HG02981 (cell line): Measurements from ENCODE around the gene SPON2.

Source experiments
- ATAC-seq: cut with Tn5 transposase; IDR thresholded peaks from one replicate; pipeline ENCODE4 v1.9.1; 2021; ENCODE audit warnings: mild to moderate bottlenecking, moderate library complexity; ENCODE audit not compliant: unreplicated experiment

The SPON2 gene

GRCh38 chr4:1195109-1195671 lies 22.8 kb upstream of the SPON2 start:
- ATAC-seq, result no peak

DNA sequence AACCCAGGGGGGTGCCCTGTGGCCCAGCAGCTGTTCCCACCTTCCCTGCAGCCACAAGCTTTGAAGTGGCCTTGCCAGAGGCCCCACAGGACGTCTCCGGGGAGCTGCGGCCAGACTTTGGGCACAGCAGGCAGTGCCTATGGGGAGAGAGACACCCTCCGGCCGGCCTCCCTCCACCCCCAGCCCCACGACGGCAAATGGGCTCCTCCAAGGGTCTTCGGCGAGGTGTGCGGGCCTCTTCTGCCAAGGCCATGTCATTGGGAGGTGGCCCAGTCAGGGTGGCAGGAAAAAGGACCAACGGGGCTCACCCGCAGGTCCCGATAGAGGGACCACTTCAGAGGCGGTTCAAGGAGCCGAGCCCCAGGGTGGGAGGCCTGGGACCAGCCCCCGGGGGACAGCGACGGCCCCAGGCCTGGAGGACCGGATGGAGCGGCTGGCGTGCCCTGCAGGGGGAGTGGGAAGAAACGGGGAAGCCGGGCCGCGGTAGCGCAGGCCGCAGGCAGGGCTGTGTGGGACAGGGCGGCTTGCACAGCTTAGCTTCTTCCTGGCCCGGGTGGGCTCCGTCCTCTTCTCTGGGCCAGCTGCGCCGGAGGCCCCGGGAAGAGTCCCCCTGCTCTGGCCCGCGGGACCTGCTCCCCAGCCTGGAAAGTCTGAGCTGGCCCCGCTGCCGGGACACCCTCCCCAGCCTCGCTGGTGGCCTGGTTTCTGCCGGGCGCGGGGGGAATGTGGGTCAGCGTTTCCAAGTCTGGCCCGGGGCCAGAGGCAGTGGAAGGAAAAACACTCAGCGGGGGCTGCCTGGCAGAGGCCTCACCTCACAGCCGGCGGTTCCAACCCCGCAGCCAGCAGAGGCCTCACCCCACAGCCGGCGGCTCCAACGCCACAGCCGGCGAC lies 21.9 kb upstream of the SPON2 start:
- no peak for ATAC-seq

GRCh38 chr4:1193206-1194009 lies 21.0 kb upstream of the SPON2 start:
- no peak for ATAC-seq

DNA sequence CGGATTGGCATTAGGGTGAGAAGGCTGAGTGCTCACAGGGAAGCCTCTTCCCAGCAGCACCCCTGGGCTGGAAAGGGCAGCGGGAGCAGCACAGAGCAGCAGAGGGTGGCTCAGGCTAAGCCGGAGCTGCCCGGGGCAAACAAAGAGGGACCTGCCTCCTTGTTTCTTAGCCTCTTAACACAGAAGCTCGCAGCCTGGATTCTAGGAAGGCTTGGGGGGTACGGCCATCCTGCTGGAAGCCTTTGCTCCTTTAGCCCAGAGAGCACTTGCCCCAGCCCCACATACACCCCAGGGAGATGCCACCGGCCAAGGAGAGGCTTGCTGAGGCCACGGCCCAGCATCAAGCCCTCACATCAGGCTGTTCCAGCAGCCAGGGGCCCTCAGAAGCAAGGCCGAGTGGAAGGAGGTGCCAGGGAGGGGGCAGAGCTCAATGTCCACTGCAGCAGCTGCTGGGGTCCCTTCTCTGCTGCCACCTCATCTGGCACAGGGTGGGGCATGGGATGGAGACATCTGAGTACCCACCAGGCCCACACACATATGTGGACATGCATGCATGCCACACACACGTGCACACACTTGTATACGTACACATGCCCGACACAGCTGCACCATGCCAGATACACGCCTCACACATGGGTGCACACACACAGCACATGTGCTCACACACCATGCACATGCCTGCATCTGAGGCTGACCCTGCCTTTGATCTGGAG lies 20.3 kb upstream of the SPON2 start:
- no peak for ATAC-seq

- ATAC-seq, result no peak
These were observed 19.7 kb upstream of the SPON2 start for GRCh38 chr4:1192091-1192492.

GRCh38 chr4:1191621-1192020 lies 19.2 kb upstream of the SPON2 start:
- no peak for ATAC-seq

GRCh38 chr4:1187182-1187581 lies 14.8 kb upstream of the SPON2 start:
- ATAC-seq, result peak; percentile 73

DNA sequence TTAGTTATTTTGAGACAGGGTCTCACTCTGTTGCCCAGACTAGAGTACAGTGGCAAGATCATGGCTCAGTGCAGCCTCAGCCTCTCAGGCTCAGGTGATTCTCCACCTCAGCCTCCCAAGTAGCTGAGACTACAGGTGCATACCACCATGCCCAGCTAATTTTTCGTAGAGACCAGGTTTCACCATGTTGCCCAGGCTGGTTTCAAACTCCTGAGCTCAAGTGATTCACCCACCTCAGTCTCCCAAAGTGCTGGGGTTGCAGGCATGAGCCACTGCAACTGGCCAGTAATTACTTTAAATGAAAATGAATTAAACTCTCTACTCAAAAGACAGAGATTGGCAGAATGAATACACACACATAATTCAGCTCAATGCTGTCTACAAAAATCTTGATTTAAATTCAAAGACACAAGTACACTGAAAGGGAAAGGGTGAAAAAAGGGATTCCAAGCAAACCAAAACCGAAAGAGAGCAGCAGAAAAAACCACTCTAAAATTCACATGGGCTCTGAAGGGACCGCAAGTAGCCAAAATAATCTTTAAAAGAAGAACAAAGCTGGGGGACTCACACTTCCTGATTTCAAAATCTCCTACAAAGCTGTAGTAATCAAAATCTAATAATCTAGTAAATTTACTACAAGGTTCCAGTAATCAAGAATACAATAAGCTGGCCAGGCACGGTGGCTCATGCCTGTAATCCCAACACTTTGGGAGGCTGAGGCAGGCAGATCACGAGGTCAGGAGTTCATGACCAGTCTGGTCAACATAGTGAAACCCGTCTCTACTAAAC lies 11.8 kb upstream of the SPON2 start:
- peak; percentile 61 for ATAC-seq

DNA sequence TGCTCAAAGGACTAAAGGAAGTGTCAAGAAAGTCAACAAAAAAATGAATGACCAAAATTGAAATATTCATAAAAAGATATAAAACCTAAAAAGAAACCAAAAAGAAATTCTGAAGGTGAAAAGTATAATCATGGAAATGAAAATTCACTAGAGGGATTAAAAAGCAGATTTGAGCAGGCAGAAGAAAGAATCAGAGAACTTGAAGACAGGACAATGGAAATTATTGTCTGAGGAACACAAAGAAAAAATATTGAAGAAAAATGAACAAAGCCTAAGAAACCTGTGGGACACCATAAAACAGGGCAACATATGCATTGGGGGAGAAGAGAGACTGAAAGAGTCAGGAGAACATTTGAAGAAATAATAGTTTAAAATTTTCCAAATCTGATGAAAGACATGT lies 9.9 kb upstream of the SPON2 start:
- ATAC-seq, result no peak

GRCh38 chr4:1180663-1181062 lies 8.3 kb upstream of the SPON2 start:
- no peak for ATAC-seq

DNA sequence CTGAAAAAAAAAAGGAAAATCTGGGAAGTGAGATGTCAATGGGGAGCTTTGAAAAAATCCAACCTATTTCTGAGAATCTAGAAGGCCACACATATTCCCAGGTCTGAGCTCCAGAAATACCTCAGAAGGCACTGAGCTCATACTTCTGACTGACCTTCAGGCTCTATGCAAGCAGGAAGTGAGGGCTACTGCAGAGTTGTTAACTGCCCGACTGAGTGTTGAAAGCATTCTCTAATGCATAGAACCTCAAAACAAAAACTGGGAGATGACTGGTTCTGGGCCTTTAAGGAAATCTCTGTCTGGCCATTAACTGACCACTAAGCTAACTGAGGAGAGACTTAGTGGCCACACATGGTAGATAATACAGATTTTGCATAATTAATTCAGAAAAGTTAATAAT lies 7.6 kb upstream of the SPON2 start:
- ATAC-seq, result no peak

GRCh38 chr4:1179089-1179441 lies 6.7 kb upstream of the SPON2 start:
- no peak for ATAC-seq

DNA sequence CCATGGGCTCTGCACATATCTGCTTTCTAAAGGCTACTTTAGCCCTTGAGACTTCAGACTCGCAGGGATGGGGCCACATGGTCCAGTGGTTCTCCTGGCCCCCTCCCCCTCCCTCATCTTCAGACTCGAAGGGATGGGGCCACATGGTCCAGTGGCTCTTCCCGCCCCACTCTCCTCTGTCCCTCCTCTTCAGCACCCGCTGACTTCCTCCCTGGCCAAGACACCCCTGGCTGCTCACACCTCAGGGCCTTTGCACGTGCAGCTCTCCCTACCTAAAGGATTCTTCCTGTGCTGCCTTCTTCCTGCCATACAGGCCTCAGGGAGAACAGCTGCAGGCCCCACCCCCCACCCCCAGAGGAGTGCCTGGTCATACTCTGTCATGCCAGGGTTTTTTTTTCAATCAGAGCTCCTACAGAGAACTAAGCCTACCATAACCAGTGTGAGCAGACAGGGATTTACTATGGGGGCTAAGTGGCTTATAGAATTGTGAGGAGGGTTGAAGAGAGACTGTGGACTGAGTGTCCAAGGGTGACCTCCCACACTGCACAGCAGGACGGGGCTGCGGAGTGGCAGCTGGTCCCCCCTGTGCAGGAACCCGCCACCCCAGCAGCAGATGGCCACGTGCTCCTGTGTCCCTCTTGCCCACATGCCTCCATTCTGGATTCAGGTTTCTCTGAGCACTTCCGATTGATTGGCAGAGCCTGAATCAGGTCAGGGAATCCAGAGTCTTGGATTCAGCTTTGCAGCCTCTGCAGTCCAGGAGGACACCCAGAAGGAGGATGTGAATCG lies 6.1 kb upstream of the SPON2 start:
- no peak for ATAC-seq

- ATAC-seq, result no peak
These were observed 5.1 kb upstream of the SPON2 start for GRCh38 chr4:1177274-1178141.

DNA sequence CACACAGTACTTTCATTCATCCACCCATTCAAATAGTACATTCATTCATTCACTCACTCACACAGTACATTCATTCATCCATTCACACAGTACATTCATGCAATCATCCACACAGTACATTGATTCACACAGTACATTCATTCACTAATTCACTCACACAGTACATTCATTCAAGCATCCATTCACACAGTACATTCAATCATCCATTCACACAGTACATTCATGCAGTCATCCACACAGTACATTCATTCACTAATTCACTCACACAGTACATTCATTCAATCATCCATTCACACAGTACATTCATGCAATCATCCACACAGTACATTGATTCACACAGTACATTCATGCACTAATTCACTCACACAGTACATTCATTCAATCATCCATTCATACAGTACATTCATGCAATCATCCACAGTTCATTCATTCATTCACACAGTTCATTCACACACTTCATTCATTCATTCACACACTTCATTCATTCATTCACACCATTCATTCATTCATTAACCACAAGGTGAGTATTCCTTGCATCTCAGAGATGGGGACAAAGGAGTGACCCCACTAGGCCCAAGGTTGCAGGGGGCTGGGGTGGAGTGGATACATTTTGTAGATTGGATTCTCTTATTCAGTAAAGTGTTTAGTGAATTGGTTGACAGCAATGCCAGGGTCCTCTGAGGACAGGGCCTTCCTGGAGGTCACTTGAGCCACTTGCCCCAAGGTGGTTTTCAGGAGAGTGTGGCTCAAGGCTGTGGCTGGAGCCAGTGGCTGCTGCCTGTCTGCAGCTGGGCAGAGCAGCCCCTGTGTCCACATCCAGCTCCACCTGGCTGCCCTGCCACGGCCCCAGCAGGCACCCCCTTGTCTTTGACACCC lies 4.3 kb upstream of the SPON2 start:
- ATAC-seq, result no peak

DNA sequence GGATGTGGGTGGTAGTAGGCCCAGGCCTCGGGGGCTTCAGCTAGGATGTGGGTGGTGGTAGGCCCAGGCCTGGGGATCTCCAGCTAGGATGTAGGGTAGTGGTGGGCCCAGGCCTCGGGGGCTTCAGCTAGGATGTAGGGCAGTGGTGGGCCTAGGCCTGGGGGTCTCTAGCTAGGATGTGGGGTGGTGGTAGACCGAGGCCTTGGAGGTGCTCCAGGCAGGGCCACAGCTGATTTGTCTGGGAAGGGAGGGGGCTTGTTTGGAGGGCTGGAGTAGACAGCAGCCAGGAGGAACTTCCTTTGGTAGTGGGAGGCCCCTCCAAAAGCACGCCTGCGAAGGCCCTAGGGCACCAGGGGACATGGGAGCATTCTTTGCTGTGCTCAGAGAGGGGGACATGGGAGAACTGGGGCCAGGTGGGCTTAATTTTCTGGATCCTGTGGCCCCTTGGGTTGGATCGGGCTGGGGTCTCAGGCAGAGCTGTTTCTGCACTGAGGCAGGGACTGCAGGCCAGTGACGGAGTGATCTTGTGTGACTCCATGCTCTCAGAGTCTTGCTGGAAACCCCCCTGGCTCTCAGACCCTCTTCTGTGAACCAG lies 3.3 kb upstream of the SPON2 start:
- ATAC-seq, result no peak

DNA sequence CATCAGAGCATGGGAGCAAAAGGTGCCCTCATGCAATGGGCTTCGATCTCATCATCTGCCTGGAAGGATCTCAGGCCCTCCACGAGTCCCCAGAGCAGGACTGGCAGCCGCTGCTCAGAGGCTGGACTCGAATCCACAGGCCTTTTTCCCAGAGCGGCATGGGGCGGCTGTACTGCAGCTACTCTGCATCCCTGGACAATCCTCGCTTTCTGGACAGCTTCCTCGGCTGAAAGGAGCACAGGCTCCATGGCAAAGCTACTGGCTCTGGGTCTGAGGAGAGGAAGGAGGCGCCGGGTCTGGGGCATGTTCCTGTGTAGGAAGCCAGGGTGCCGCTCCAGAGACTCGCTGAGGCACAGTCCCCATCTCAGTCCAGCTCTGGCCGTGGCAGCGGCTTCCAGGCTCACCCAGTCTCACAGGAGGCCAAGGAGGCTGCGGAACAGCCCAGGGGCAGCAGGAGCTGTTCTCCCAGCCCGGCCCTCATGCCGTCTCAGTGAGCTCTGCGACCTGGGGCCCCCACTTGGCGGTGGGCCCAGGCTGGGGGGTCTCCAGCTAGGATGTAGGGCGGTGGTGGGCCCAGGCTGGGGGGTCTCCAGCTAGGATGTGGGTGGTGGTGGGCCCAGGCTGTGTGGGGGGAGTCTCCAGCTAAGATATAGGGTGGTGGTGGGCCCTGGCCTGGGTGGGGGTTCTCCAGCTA lies 2.7 kb upstream of the SPON2 start:
- ATAC-seq, result no peak
